Measurements from ENCODE around the gene PCDH9.

- TF ChIP-seq NRF1 (conservative IDR thresholded peaks at IDR 0.05; ENCODE audit: low read depth, low read length) (no peak), MAX (IDR thresholded peaks at IDR 0.05; ENCODE audit: low read depth, low read length) (no peak), IRF4 (IDR thresholded peaks at IDR 0.05; ENCODE audit: low read depth, low read length) (no peak), SIN3A (IDR thresholded peaks at IDR 0.05; ENCODE audit: low read depth, low read length) (no peak), POLR2A (IDR thresholded peaks at IDR 0.05; ENCODE audit: low read depth, low read length) (no peak), PAX5 (IDR thresholded peaks at IDR 0.05; ENCODE audit: borderline replicate concordance, low read depth, low read length) (no peak), CTCF (IDR thresholded peaks at IDR 0.05 in 2 of 3, conservative IDR thresholded peaks at IDR 0.05 in 1 of 3; ENCODE audit: control insufficient read depth in 2 of 3, extremely low read depth in 1 of 3, insufficient read depth in 1 of 3, low read depth in 3 of 3, low read length in 3 of 3) (no peak), REST (IDR thresholded peaks at IDR 0.05; ENCODE audit: low read depth, low read length) (no peak), ZZZ3 (IDR thresholded peaks at IDR 0.05; ENCODE audit: control insufficient read depth, insufficient read length, low read depth) (no peak), ZNF592 (IDR thresholded peaks at IDR 0.05) (no peak), CEBPB (IDR thresholded peaks at IDR 0.05; ENCODE audit: borderline replicate concordance in 1 of 2, low read depth in 2 of 2, low read length in 2 of 2) (no peak)
Measured at GRCh38 chr13:66359393-66359792, 870.7 kb downstream of the PCDH9 start.
